ENCODE data around the gene TBX21. TPM values are rescaled to one million over a fixed set of nuclear protein-coding genes. Genes with fewer than 3 reads are reported as not detected.
A peak's percentile ranks its signal among the peaks of the same experiment; 100 is the strongest.

TBX21 gene
- polyA plus RNA-seq, 3 donors: 0.05 to 0.16 (median 0.13) TPM

GRCh38 chr17:47696717-47697642 is 36.1 kb upstream of the TBX21 start:
- peaks cover 3 to 6% of the 10 kb centered on the region in 2 donors for H3K36me3 Mint-ChIP-seq
- Histone ChIP-seq H3K79me2 (ENCODE audit: insufficient read depth, low read length) (no peaks in the 10 kb centered on the region), H3K27ac (ENCODE audit: low read depth in 1 of 2, low read length in 2 of 2) (no peak overlapping the region), H3K4me1 (ENCODE audit: control insufficient read depth in 1 of 2, insufficient read depth in 2 of 2, low read length in 2 of 2) (peaks cover 22 to 34% of the 10 kb centered on the region in 2 donors), H3K27me3 (ENCODE audit: control insufficient read depth in 2 of 2, insufficient read depth in 2 of 2, low read length in 2 of 2) (peaks cover 9 to 16% of the 10 kb centered on the region in 2 donors), H3K9me3 (replicated peaks in 1 of 2; ENCODE audit: control insufficient read depth in 1 of 2, insufficient read depth in 1 of 2, low read length in 2 of 2) (no peaks in the 10 kb centered on the region), H3K4me2 (replicated peaks; ENCODE audit: extremely low read depth, low read length, poor library complexity, severe bottlenecking) (no peak overlapping the region), H3K9ac (ENCODE audit: insufficient read depth, low read length, poor library complexity, severe bottlenecking) (no peak overlapping the region), H3K36me3 (replicated peaks in 1 of 2; ENCODE audit: control insufficient read depth in 1 of 2, insufficient read depth in 2 of 2, low read length in 2 of 2) (no peaks in the 10 kb centered on the region), H4K20me1 (ENCODE audit: insufficient read depth, low read length) (peaks cover 3% of the 10 kb centered on the region), H2AFZ (ENCODE audit: insufficient read depth, low read depth, low read length, poor library complexity, severe bottlenecking) (no peak overlapping the region), H3K4me3 (replicated peaks in 1 of 3; ENCODE audit: low read depth in 2 of 3, low read length in 3 of 3) (no peak overlapping the region)
- peak in 1 of 3 donors; percentile 2 for DNase-seq
- peaks cover 0 to 3% (median 0%) of the 10 kb centered on the region in 7 donors for H3K9me3 Mint-ChIP-seq
- no peak overlapping the region for H3K4me3 Mint-ChIP-seq
- no peak overlapping the region for H3K27ac Mint-ChIP-seq
- TF ChIP-seq, protein P1, sequence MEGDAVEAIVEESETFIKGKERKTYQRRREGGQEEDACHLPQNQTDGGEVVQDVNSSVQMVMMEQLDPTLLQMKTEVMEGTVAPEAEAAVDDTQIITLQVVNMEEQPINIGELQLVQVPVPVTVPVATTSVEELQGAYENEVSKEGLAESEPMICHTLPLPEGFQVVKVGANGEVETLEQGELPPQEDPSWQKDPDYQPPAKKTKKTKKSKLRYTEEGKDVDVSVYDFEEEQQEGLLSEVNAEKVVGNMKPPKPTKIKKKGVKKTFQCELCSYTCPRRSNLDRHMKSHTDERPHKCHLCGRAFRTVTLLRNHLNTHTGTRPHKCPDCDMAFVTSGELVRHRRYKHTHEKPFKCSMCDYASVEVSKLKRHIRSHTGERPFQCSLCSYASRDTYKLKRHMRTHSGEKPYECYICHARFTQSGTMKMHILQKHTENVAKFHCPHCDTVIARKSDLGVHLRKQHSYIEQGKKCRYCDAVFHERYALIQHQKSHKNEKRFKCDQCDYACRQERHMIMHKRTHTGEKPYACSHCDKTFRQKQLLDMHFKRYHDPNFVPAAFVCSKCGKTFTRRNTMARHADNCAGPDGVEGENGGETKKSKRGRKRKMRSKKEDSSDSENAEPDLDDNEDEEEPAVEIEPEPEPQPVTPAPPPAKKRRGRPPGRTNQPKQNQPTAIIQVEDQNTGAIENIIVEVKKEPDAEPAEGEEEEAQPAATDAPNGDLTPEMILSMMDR (IDR thresholded peaks at IDR 0.05): no peak
- 97% methylated on average over 10 of the region's 11 CpGs for WGBS (ENCODE audit: insufficient coverage)
- peaks cover 21 to 31% (median 25%) of the 10 kb centered on the region in 3 donors for H3K27me3 Mint-ChIP-seq (ENCODE audit: low read depth in 3 of 3)
- peaks cover 25% of the 10 kb centered on the region for H3K4me1 Mint-ChIP-seq
- intact Hi-C loops (cut with micrococcal nuclease): no loop called here

DNA sequence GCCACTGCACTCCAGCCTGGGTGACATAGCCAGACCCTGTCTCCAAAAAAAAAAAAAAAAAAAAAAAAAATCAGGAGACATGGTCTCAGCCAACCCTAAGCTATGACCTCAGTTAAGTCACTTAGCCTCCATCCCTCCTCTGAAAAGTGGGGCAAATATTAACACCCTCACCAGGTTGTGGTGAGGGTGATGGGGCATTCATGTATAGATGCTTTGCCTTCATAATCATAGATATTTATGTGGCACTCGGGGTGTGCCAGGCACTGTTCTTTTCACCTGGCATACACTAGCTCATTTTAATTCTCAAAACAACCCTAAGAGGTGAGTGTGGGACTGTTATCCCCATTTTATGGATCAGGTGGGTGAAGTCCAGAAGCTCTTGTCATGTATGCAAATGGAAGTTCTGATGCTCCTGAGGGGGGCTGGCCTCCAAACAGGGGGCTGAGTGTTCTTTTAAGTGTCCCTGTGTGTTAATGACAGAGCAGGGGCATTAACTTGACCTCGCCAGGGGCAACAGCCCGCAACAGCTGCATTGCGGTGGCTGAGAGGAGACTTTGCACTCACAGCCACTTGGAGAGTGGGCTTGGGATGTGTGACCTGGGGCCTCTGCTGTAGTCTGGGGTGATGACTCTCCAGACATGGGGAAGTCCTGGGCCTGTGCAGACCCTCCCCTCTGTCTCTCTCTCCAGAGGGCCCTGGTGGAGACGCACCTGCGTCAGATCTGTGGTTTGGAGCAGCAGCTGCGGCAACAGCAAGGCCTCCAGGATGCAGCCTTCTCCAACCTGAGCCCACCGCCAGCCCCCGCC is 34.9 kb upstream of the TBX21 start:
- Mint-ChIP-seq H3K36me3 (peaks cover 3 to 4% of the 10 kb centered on the region in 2 donors), H3K4me1 (peaks cover 22% of the 10 kb centered on the region), H3K9me3 (peaks cover 0 to 3% (median 0%) of the 10 kb centered on the region in 7 donors), H3K27me3 (ENCODE audit: low read depth in 3 of 3) (peaks cover 16 to 23% (median 16%) of the 10 kb centered on the region in 3 donors), H3K27ac (no peak overlapping the region), H3K4me3 (no peak overlapping the region)
- no peak for DNase-seq
- WGBS (ENCODE audit: insufficient coverage): 61% methylated on average over 5 of the region's 9 CpGs
- H3K4me2 ChIP-seq (replicated peaks; ENCODE audit: extremely low read depth, low read length, poor library complexity, severe bottlenecking): no peak overlapping the region
- peaks cover 29 to 34% of the 10 kb centered on the region in 2 donors for H3K4me1 ChIP-seq (ENCODE audit: control insufficient read depth in 1 of 2, insufficient read depth in 2 of 2, low read length in 2 of 2)
- H3K4me3 ChIP-seq (replicated peaks in 1 of 3; ENCODE audit: low read depth in 2 of 3, low read length in 3 of 3): no peak overlapping the region
- peaks cover 3 to 4% of the 10 kb centered on the region in 2 donors for H3K27me3 ChIP-seq (ENCODE audit: control insufficient read depth in 2 of 2, insufficient read depth in 2 of 2, low read length in 2 of 2)
- H2AFZ ChIP-seq (ENCODE audit: insufficient read depth, low read depth, low read length, poor library complexity, severe bottlenecking): no peak overlapping the region
- H3K36me3 ChIP-seq (replicated peaks in 1 of 2; ENCODE audit: control insufficient read depth in 1 of 2, insufficient read depth in 2 of 2, low read length in 2 of 2): no peaks in the 10 kb centered on the region
- TF ChIP-seq, protein P1 (IDR thresholded peaks at IDR 0.05): no peak
- H4K20me1 ChIP-seq (ENCODE audit: insufficient read depth, low read length): peaks cover 3% of the 10 kb centered on the region
- H3K27ac ChIP-seq (ENCODE audit: low read depth in 1 of 2, low read length in 2 of 2): no peak overlapping the region
- H3K9me3 ChIP-seq (replicated peaks in 1 of 2; ENCODE audit: control insufficient read depth in 1 of 2, insufficient read depth in 1 of 2, low read length in 2 of 2): no peaks in the 10 kb centered on the region
- no peak overlapping the region for H3K9ac ChIP-seq (ENCODE audit: insufficient read depth, low read length, poor library complexity, severe bottlenecking)
- H3K79me2 ChIP-seq (ENCODE audit: insufficient read depth, low read length): no peaks in the 10 kb centered on the region
- intact Hi-C loops (cut with micrococcal nuclease): no loop called here

Data from CD14-positive monocyte (primary cell).